PC-9 (cell line): Measurements from ENCODE around the gene GPATCH2. TPM values are rescaled to one million over a fixed set of nuclear protein-coding genes. Genes with fewer than 3 reads are reported as not detected.

Experiments
- BruUV-seq: library from RNA; stranded (reverse); fragments of 400-500 nt; replicated peaks from 2 replicates; lab custom pipeline; 2021; lab: Mats Ljungman, UMichigan
- CTCF ChIA-PET: fragments of 300-600 bp; sonication (Branson Sonifier 250); formaldehyde crosslinking; loops from one replicate; lab custom pipeline; 2022; ENCODE audit warnings: antibody characterized with exemption; lab: Charles Lee
- POLR2A ChIA-PET: fragments of 300-600 bp; sonication (Branson Sonifier 250); formaldehyde crosslinking; loops from one replicate; lab custom pipeline; 2022; ENCODE audit warnings: antibody characterized with exemption; ENCODE audit not compliant: unreplicated experiment; lab: Charles Lee
- DNase-seq, 2 experiments: peaks; one replicate each; pipeline versions ENCODE4 v3.0.0 to v3.0.0-alpha.2; 2015 to 2022; ENCODE audit warnings: mixed read lengths in 1 of 2
- H2AFZ ChIP-seq: fragments of 200-600 bp; sonication (generic); 2 replicates; pipeline ENCODE4 v1.8.1; 2017; ENCODE audit warnings: antibody characterized with exemption
- H3F3A ChIP-seq: fragments of 200-600 bp; sonication (generic); 2 replicates; pipeline ENCODE4 v1.8.1; 2017; ENCODE audit warnings: antibody characterized with exemption, mild to moderate bottlenecking, low read depth; ENCODE audit not compliant: insufficient read depth
- H3K27ac ChIP-seq: fragments of 200-600 bp; sonication (generic); 2 replicates; pipeline ENCODE4 v1.6.1; 2016; ENCODE audit warnings: mixed run types
- H3K27me3 ChIP-seq: fragments of 200-600 bp; sonication (generic); 2 replicates; pipeline ENCODE4 v1.6.1; 2016; ENCODE audit warnings: low read depth, mixed run types; ENCODE audit not compliant: insufficient read depth
- H3K36me3 ChIP-seq: fragments of 200-600 bp; sonication (generic); 2 replicates; pipeline ENCODE4 v1.6.1; 2016; ENCODE audit warnings: low read depth, mixed run types
- H3K4me1 ChIP-seq: fragments of 200-600 bp; sonication (generic); replicated peaks from 2 replicates; pipeline ENCODE4 v1.6.1; 2016; ENCODE audit warnings: mixed run types; ENCODE audit not compliant: insufficient read depth
- H3K4me2 ChIP-seq: fragments of 200-600 bp; sonication (generic); 2 replicates; pipeline ENCODE4 v1.6.1; 2017; ENCODE audit warnings: mixed run types
- H3K4me3 ChIP-seq: fragments of 200-600 bp; sonication (generic); 2 replicates; pipeline ENCODE4 v1.6.1; 2016; ENCODE audit warnings: mixed run types
- H3K79me2 ChIP-seq: fragments of 200-600 bp; sonication (generic); 2 replicates; pipeline ENCODE4 v1.6.1; 2017; ENCODE audit warnings: low read depth, mixed run types
- H3K9me2 ChIP-seq: fragments of 200-600 bp; sonication (generic); 2 replicates; pipeline ENCODE4 v1.8.1; 2017; ENCODE audit warnings: mild to moderate bottlenecking; ENCODE audit not compliant: insufficient read depth
- H3K9me3 ChIP-seq: fragments of 200-600 bp; sonication (generic); 2 replicates; pipeline ENCODE4 v1.8.1; 2016; ENCODE audit warnings: low read depth; ENCODE audit not compliant: insufficient read depth
- H4K20me1 ChIP-seq: fragments of 200-600 bp; sonication (generic); 2 replicates; pipeline ENCODE4 v1.8.1; 2017; ENCODE audit not compliant: insufficient read depth
- CTCF ChIP-seq: fragments of 200-600 bp; sonication (generic); conservative IDR thresholded peaks from 2 replicates; pipeline ENCODE4 v1.6.1; 2017; ENCODE audit warnings: mixed run types, antibody characterized with exemption, mild to moderate bottlenecking, moderate library complexity
- EZH2 ChIP-seq: fragments of 200-600 bp; sonication (generic); IDR thresholded peaks from 2 replicates; pipeline ENCODE4 v1.8.0; 2017; ENCODE audit warnings: antibody characterized with exemption, low read depth
- intact Hi-C: fragments of 100-400 bp; cut with micrococcal nuclease; formaldehyde crosslinking; loops from one replicate; pipeline ENCODE4 v1.10.0; 2022; ENCODE audit not compliant: unreplicated experiment
- total RNA-seq: library from RNA; stranded (reverse); gene quantifications from 2 replicates; pipeline ENCODE4 v1.2.3, GENCODE V29; 2021

The GPATCH2 gene
- total RNA-seq, 1 experiment from 2014 or later, result 14.8 TPM

GRCh38 chr1:217535601-217536377 is 95.1 kb downstream of the GPATCH2 start:
- intact Hi-C loops, result no loop called here
- DNase-seq, result no peak
- no peaks in the 10 kb centered on the region; the same call in 1 of the 2 replicates for H4K20me1 ChIP-seq
- H3K4me2 ChIP-seq, result no peak overlapping the region
- POLR2A ChIA-PET, result no interaction called here
- H3K4me3 ChIP-seq, result no peak overlapping the region
- H3F3A ChIP-seq, result no peaks in the 10 kb centered on the region
- H3K27me3 ChIP-seq, result no peaks in the 10 kb centered on the region
- H3K9me2 ChIP-seq, result 0 out of 2 replicates have a peak, but pooled peaks cover 4% of the 10 kb centered on the region
- H3K4me1 ChIP-seq, result no peaks in the 10 kb centered on the region
- no TSS peak for BruUV-seq
- H3K36me3 ChIP-seq, result no peaks in the 10 kb centered on the region
- TF ChIP-seq CTCF (no peak), EZH2 (no peak)
- no peak overlapping the region for H2AFZ ChIP-seq
- H3K9me3 ChIP-seq, result 0 out of 2 replicates have a peak, but pooled peaks cover 5% of the 10 kb centered on the region
- CTCF ChIA-PET, result no interaction called here
- no peaks in the 10 kb centered on the region for H3K79me2 ChIP-seq
- no peak overlapping the region for H3K27ac ChIP-seq

- no peaks in the 10 kb centered on the region for H3K4me1 ChIP-seq
- no peak for DNase-seq
- intact Hi-C loops, result no loop called here
- H3K36me3 ChIP-seq, result no peaks in the 10 kb centered on the region
- no peak overlapping the region for H3K4me2 ChIP-seq
- no peaks in the 10 kb centered on the region for H3F3A ChIP-seq
- no peak overlapping the region for H3K27ac ChIP-seq
- ChIA-PET POLR2A (no interaction called here), CTCF (no interaction called here)
- H3K79me2 ChIP-seq, result no peaks in the 10 kb centered on the region
- no peaks in the 10 kb centered on the region; the same call in 1 of the 2 replicates for H4K20me1 ChIP-seq
- H3K9me2 ChIP-seq, result 0 out of 2 replicates have a peak, but pooled peaks cover 4% of the 10 kb centered on the region
- H2AFZ ChIP-seq, result no peak overlapping the region
- H3K4me3 ChIP-seq, result no peak overlapping the region
- no peak for TF ChIP-seq CTCF
- no peak for TF ChIP-seq EZH2
- H3K27me3 ChIP-seq, result no peaks in the 10 kb centered on the region
- H3K9me3 ChIP-seq, result 0 out of 2 replicates have a peak, but pooled peaks cover 5% of the 10 kb centered on the region
- no TSS peak for BruUV-seq
Observed at GRCh38 chr1:217534566-217534965, 96.3 kb downstream of the GPATCH2 start.

- no peak overlapping the region for H3K4me3 ChIP-seq
- no peaks in the 10 kb centered on the region for H3K36me3 ChIP-seq
- no peak overlapping the region for H3K27ac ChIP-seq
- H3K9me3 ChIP-seq, result no peaks in the 10 kb centered on the region
- H3F3A ChIP-seq, result no peaks in the 10 kb centered on the region
- intact Hi-C loops, result loop anchor here (5.0 kb wide), 1 partner anchor 34 kb away; no protein-coding TSS in a partner anchor
- H2AFZ ChIP-seq, result no peak overlapping the region
- H3K4me1 ChIP-seq, result no peaks in the 10 kb centered on the region
- BruUV-seq, result no TSS peak
- H3K27me3 ChIP-seq, result no peaks in the 10 kb centered on the region
- no peaks in the 10 kb centered on the region for H3K79me2 ChIP-seq
- CTCF ChIA-PET, result no interaction called here
- no peaks in the 10 kb centered on the region for H3K9me2 ChIP-seq
- no peak for DNase-seq
- no peak for TF ChIP-seq EZH2
- no peak for TF ChIP-seq CTCF
- POLR2A ChIA-PET, result no interaction called here
- no peak overlapping the region for H3K4me2 ChIP-seq
- no peaks in the 10 kb centered on the region for H4K20me1 ChIP-seq
Observed at GRCh38 chr1:217528271-217528670, 102.6 kb downstream of the GPATCH2 start.
